Panc1 (cell line): ENCODE data around the gene ASTN2. TPM values are rescaled to one million over a fixed set of nuclear protein-coding genes. Genes with fewer than 3 reads are reported as not detected.

Experiments
- ATAC-seq: fragments of 200-7000 bp; cut with Tn5 transposase; 2 replicates; pipeline ENCODE4 v1.9.1; 2020; ENCODE audit warnings: mild to moderate bottlenecking, moderate library complexity
- BruUV-seq: library from RNA; stranded (reverse); fragments of 400-500 nt; replicated peaks from 2 replicates; lab custom pipeline; 2021; lab: Mats Ljungman, UMichigan
- CTCF ChIA-PET: fragments of 300-600 bp; sonication (Branson Sonifier 250); formaldehyde crosslinking; loops from one replicate; lab custom pipeline; 2022; ENCODE audit warnings: antibody characterized with exemption; lab: Charles Lee
- POLR2A ChIA-PET: fragments of 300-600 bp; sonication (Branson Sonifier 250); formaldehyde crosslinking; loops from one replicate; lab custom pipeline; 2022; ENCODE audit warnings: antibody characterized with exemption; lab: Charles Lee
- DNase-seq: peaks from one replicate; pipeline ENCODE4 v3.0.0-alpha.2; 2010; ENCODE audit warnings: low read depth, low spot score
- H3K27ac ChIP-seq: 2 replicates; pipeline ENCODE4 v1.5.1; 2011; ENCODE audit warnings: mild to moderate bottlenecking, low read length, inconsistent platforms
- H3K27me3 ChIP-seq: fragments of 200-500 bp; sonication (Bioruptor generic); 2 replicates; pipeline ENCODE4 v1.6.0; 2014; ENCODE audit warnings: low read length, inconsistent platforms; ENCODE audit not compliant: control insufficient read depth, insufficient read depth
- H3K36me3 ChIP-seq: fragments of 200-500 bp; sonication (Bioruptor generic); 2 replicates; pipeline ENCODE4 v1.5.1; 2014; ENCODE audit warnings: inconsistent platforms, mild to moderate bottlenecking, low read length, moderate library complexity; ENCODE audit not compliant: control insufficient read depth, insufficient read depth
- H3K4me1 ChIP-seq: 2 replicates; pipeline ENCODE4 v1.5.1; 2011; ENCODE audit warnings: inconsistent platforms, mild to moderate bottlenecking, low read length, moderate library complexity; ENCODE audit not compliant: control insufficient read depth, insufficient read depth
- H3K4me3 ChIP-seq, 2 experiments: 2 replicates each; pipeline ENCODE4 v1.5.1; 2011 to 2012; ENCODE audit warnings: low read depth in 2 of 2, low read length in 2 of 2, mild to moderate bottlenecking in 2 of 2, inconsistent platforms in 1 of 2, moderate library complexity in 1 of 2
- H3K9me3 ChIP-seq: fragments of 200-500 bp; sonication (Bioruptor generic); 2 replicates; pipeline ENCODE4 v1.5.1; 2014; ENCODE audit warnings: low read depth, mild to moderate bottlenecking, inconsistent platforms, low read length, moderate library complexity; ENCODE audit not compliant: control insufficient read depth, insufficient read depth
- POLR2AphosphoS5 ChIP-seq: IDR thresholded peaks from 2 replicates; pipeline ENCODE4 v1.6.1; 2012; ENCODE audit warnings: mild to moderate bottlenecking, low read depth, low read length, moderate library complexity
- REST ChIP-seq, 2 experiments: IDR thresholded peaks; 2 replicates each; pipeline ENCODE4 v1.6.1; 2011 to 2012; ENCODE audit warnings: low read depth in 2 of 2, control low read depth in 1 of 2, low read length in 1 of 2, mild to moderate bottlenecking in 1 of 2, moderate library complexity in 1 of 2; ENCODE audit not compliant: insufficient read depth in 1 of 2
- SIN3A ChIP-seq: IDR thresholded peaks from 2 replicates; pipeline ENCODE4 v1.6.1; 2012; ENCODE audit warnings: low read depth, mild to moderate bottlenecking, low read length, moderate library complexity, borderline replicate concordance; ENCODE audit not compliant: insufficient read depth
- TCF7L2 ChIP-seq: IDR thresholded peaks from 2 replicates; pipeline ENCODE4 v1.6.1; 2011; ENCODE audit warnings: mild to moderate bottlenecking, low read depth, low read length, inconsistent platforms
- in situ Hi-C: cut with HindIII; loops from 2 replicates; pipeline ENCODE4 v1.10.0; 2016; ENCODE audit warnings: low sequenced_read_pairs, low pct_unique_long_range_greater_than_20kb
- intact Hi-C: fragments of 100-400 bp; cut with micrococcal nuclease; formaldehyde crosslinking; loops from one replicate; pipeline ENCODE4 v1.10.0; 2022; ENCODE audit not compliant: unreplicated experiment
- total RNA-seq: library from RNA; stranded (reverse); gene quantifications from one replicate; pipeline ENCODE4 v1.2.1, GENCODE V29; 2021; ENCODE audit not compliant: unreplicated experiment
- TF ChIP-seq, protein P1 (sequence below): fragments of 450-650 bp; IDR thresholded peaks from 2 replicates; pipeline ENCODE4 v1.5.1; 2017; ENCODE audit warnings: mild to moderate bottlenecking

Gene ASTN2
- total RNA-seq, 1 experiment from 2014 or later: 3.9 TPM

DNA sequence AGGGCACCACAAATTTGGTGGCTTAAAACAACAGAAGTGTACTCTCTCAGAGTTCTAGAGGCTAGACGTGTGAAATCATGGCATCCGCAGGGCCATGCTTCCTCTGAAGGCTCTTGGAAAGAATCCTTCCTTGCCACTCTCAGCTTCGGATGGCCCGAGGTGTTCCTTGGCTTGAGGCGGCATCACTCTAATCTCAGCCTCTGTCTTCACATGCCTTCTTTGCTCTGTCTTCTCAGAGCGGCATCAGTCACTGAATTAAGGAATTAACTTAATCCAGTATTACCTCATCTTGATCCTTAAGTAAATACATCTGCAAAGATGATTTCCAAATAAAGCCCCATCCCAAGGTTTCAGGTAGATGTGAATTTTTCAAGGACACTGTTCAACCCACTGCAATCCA lies 938.9 kb downstream of the ASTN2 start:
- no TSS peak for BruUV-seq
- intact Hi-C loops (no loop called here), in situ Hi-C loops (no loop called here)
- no peak for ATAC-seq
- CTCF ChIA-PET: no interaction called here
- POLR2A ChIA-PET: no interaction called here
- no peaks in the 10 kb centered on the region for H3K9me3 ChIP-seq
- no peaks in the 10 kb centered on the region for H3K4me1 ChIP-seq
- H3K4me3 ChIP-seq: no peak overlapping the region
- no peak for DNase-seq
- H3K36me3 ChIP-seq: no peaks in the 10 kb centered on the region
- H3K27ac ChIP-seq: no peak overlapping the region
- TF ChIP-seq REST (IDR thresholded peaks at IDR 0.05; ENCODE audit: insufficient read depth in 1 of 2, low read depth in 2 of 2, low read length in 1 of 2): no peak
- no peaks in the 10 kb centered on the region for H3K27me3 ChIP-seq

DNA sequence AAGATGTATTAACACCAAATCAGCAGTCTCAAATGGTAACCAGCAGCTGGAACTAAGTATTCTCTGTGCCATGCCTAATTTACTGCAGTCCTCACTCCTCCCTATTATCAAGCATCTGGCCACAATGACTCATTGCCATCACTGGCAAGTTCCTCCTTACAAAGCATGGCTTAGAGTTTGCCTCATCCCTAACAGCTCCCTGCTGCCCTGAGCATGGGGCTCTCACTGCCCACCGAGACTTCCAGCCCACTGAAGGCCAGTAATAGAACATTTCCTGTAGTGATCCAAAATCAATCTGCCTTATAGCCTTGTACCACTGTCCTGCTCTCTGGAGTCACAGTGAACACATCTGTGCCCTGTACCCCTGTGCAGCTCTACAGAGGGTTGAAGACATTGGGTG lies 939.7 kb downstream of the ASTN2 start:
- H3K4me1 ChIP-seq: no peaks in the 10 kb centered on the region
- no peak overlapping the region for H3K4me3 ChIP-seq
- ChIA-PET POLR2A (no interaction called here), CTCF (no interaction called here)
- ATAC-seq (no peak), DNase-seq (no peak)
- TF ChIP-seq TCF7L2 (no peak), POLR2AphosphoS5 (no peak), REST (IDR thresholded peaks at IDR 0.05; ENCODE audit: insufficient read depth in 1 of 2, low read depth in 2 of 2, low read length in 1 of 2) (no peak), SIN3A (no peak)
- TF ChIP-seq, protein P1, sequence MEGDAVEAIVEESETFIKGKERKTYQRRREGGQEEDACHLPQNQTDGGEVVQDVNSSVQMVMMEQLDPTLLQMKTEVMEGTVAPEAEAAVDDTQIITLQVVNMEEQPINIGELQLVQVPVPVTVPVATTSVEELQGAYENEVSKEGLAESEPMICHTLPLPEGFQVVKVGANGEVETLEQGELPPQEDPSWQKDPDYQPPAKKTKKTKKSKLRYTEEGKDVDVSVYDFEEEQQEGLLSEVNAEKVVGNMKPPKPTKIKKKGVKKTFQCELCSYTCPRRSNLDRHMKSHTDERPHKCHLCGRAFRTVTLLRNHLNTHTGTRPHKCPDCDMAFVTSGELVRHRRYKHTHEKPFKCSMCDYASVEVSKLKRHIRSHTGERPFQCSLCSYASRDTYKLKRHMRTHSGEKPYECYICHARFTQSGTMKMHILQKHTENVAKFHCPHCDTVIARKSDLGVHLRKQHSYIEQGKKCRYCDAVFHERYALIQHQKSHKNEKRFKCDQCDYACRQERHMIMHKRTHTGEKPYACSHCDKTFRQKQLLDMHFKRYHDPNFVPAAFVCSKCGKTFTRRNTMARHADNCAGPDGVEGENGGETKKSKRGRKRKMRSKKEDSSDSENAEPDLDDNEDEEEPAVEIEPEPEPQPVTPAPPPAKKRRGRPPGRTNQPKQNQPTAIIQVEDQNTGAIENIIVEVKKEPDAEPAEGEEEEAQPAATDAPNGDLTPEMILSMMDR: no peak
- H3K27me3 ChIP-seq: no peaks in the 10 kb centered on the region
- in situ Hi-C loops: no loop called here
- no peaks in the 10 kb centered on the region for H3K36me3 ChIP-seq
- no peak overlapping the region for H3K27ac ChIP-seq
- intact Hi-C loops: no loop called here
- no TSS peak for BruUV-seq
- H3K9me3 ChIP-seq: no peaks in the 10 kb centered on the region
